HG02763 (cell line): ENCODE results near the gene PPP6C.
"Not testable (repeated sequence)": the region's sequence is repeated elsewhere in the genome, so short reads cannot be mapped to it uniquely, and the experiment has no call there.

Experiments used
- ATAC-seq: cut with Tn5 transposase; IDR thresholded peaks from one replicate; pipeline ENCODE4 v1.9.1; 2021; ENCODE audit warnings: mild to moderate bottlenecking, moderate library complexity; ENCODE audit not compliant: unreplicated experiment

The PPP6C gene

GRCh38 chr9:125142560-125143376 is 46.8 kb downstream of the PPP6C start:
- ATAC-seq, result peak; percentile 3

- ATAC-seq, result no peak
Measured at GRCh38 chr9:125141751-125142150, 47.9 kb downstream of the PPP6C start.

GRCh38 chr9:125141251-125141650 is 48.4 kb downstream of the PPP6C start:
- no peak for ATAC-seq

GRCh38 chr9:125140576-125140975 is 49.0 kb downstream of the PPP6C start:
- ATAC-seq, result no peak

- ATAC-seq, result no peak
Measured at GRCh38 chr9:125137200-125137599, 52.4 kb downstream of the PPP6C start.

- no peak for ATAC-seq
Measured at GRCh38 chr9:125134976-125135375, 54.6 kb downstream of the PPP6C start.

GRCh38 chr9:125133403-125134329 is 55.9 kb downstream of the PPP6C start:
- ATAC-seq, result no peak

GRCh38 chr9:125131778-125132177 is 57.8 kb downstream of the PPP6C start:
- no peak for ATAC-seq

GRCh38 chr9:125126019-125126746 is 63.4 kb downstream of the PPP6C start:
- ATAC-seq, result peak; percentile 82

GRCh38 chr9:125125523-125125922 is 64.1 kb downstream of the PPP6C start:
- no peak for ATAC-seq

- no peak for ATAC-seq
Measured at GRCh38 chr9:125121146-125121545, 68.5 kb downstream of the PPP6C start.

GRCh38 chr9:125119643-125120286 is 69.8 kb downstream of the PPP6C start:
- ATAC-seq, result no peak

GRCh38 chr9:125118696-125119095 is 70.9 kb downstream of the PPP6C start:
- ATAC-seq, result not testable (repeated sequence)

- not testable (repeated sequence) for ATAC-seq
Measured at GRCh38 chr9:125114503-125114902, 75.1 kb downstream of the PPP6C start.

GRCh38 chr9:125110464-125110863 is 79.1 kb downstream of the PPP6C start:
- ATAC-seq, result no peak

- ATAC-seq, result not testable (repeated sequence)
Measured at GRCh38 chr9:125108541-125108940, 81.1 kb downstream of the PPP6C start.

GRCh38 chr9:125106285-125106893 is 83.2 kb downstream of the PPP6C start:
- no peak for ATAC-seq

- ATAC-seq, result no peak
Measured at GRCh38 chr9:125103770-125104460, 85.7 kb downstream of the PPP6C start.

GRCh38 chr9:125103021-125103420 is 86.6 kb downstream of the PPP6C start:
- ATAC-seq, result no peak

GRCh38 chr9:125100822-125101221 is 88.8 kb downstream of the PPP6C start:
- ATAC-seq, result no peak
